HepG2 (cell line): Measurements from ENCODE around the gene INO80. TPM values are rescaled to one million over a fixed set of nuclear protein-coding genes. Genes with fewer than 3 reads are reported as not detected.

ENCODE experiments used
- ATAC-seq: fragments of 200-7000 bp; cut with Tn5 transposase; 3 replicates; pipeline ENCODE4 v1.9.1; 2020; ENCODE audit warnings: mild to moderate bottlenecking, moderate library complexity
- BruUV-seq: library from RNA; stranded (reverse); fragments of 400-500 nt; replicated peaks from 2 replicates; lab custom pipeline; 2021; lab: Mats Ljungman, UMichigan
- CTCF ChIA-PET: fragments of 300-600 bp; formaldehyde crosslinking; extraction: SDS; loops from one replicate; lab custom pipeline; 2021; ENCODE audit warnings: low total read pairs, inconsistent platforms, low intra/inter-chr PET ratio; lab: Yijun Ruan, JAX
- POLR2A ChIA-PET: fragments of 350-600 bp; sonication (Branson Sonifier 250); formaldehyde crosslinking; loops from one replicate; lab custom pipeline; 2020; ENCODE audit warnings: antibody characterized with exemption, inconsistent platforms; lab: Yijun Ruan, JAX
- DNase-seq: peaks from one replicate; pipeline ENCODE4 v3.0.0-alpha.2; 2015; ENCODE audit warnings: low spot score
- FAIRE-seq: peaks from 3 replicates; lab custom pipeline; 2011; peaks lifted over from hg19 to GRCh38; lab: Jason Lieb, UNC
- H2AFZ ChIP-seq: one replicate; pipeline ENCODE4 v1.6.1; 2011; ENCODE audit warnings: low read length, inconsistent platforms
- H3K27ac ChIP-seq: fragments of 300-600 bp; 3 replicates; pipeline ENCODE4 v1.8.0; 2011; ENCODE audit warnings: mixed run types, mild to moderate bottlenecking, mixed read lengths, low read length, inconsistent platforms; ENCODE audit not compliant: insufficient read depth; ENCODE audit errors: extremely low read length
- H3K27me3 ChIP-seq, 2 experiments: fragments of 200-600 bp in 1 of 2; 2 replicates in 1 of 2; 3 replicates in 1 of 2; pipeline versions ENCODE4 v1.6.0 to v1.8.0; 2011; ENCODE audit warnings: low read length in 2 of 2, mild to moderate bottlenecking in 2 of 2, moderate library complexity in 2 of 2, inconsistent platforms in 1 of 2; ENCODE audit not compliant: insufficient read depth in 2 of 2, control insufficient read depth in 1 of 2
- H3K36me3 ChIP-seq, 2 experiments: fragments of 200-600 bp in 1 of 2; replicated peaks in 1 of 2; 2 replicates in 1 of 2; 3 replicates in 1 of 2; pipeline versions ENCODE4 v1.5.1 to v1.8.0; 2011; ENCODE audit warnings: low read length in 2 of 2, inconsistent platforms in 1 of 2; ENCODE audit not compliant: insufficient read depth in 2 of 2, control insufficient read depth in 1 of 2
- H3K4me1 ChIP-seq: 2 replicates; pipeline ENCODE4 v1.5.1; 2012; ENCODE audit warnings: low read length, inconsistent platforms; ENCODE audit not compliant: insufficient read depth
- H3K4me2 ChIP-seq: 2 replicates; pipeline ENCODE4 v1.6.0; 2011; ENCODE audit warnings: low read depth, low read length, inconsistent platforms
- H3K4me3 ChIP-seq, 3 experiments: fragments of 200-600 bp in 1 of 3; sonication (generic), shearing (Covaris generic) in 1 of 3; replicated peaks in 1 of 3; 2 replicates each; pipeline ENCODE4 v1.5.1; 2011 to 2016; ENCODE audit warnings: low read length in 3 of 3, inconsistent platforms in 2 of 3, low read depth in 2 of 3, mild to moderate bottlenecking in 2 of 3, control low read depth in 1 of 3, mixed read lengths in 1 of 3; ENCODE audit not compliant: insufficient read depth in 1 of 3
- H3K79me2 ChIP-seq: one replicate; pipeline ENCODE4 v1.6.1; 2011; ENCODE audit warnings: low read length, inconsistent platforms; ENCODE audit not compliant: insufficient read depth
- H3K9ac ChIP-seq: 2 replicates; pipeline ENCODE4 v1.6.0; 2011; ENCODE audit warnings: mild to moderate bottlenecking, low read depth, low read length, inconsistent platforms; ENCODE audit not compliant: insufficient read depth
- H3K9me3 ChIP-seq: 2 replicates; pipeline ENCODE4 v1.5.1; 2012; ENCODE audit warnings: mild to moderate bottlenecking, low read length
- H4K20me1 ChIP-seq: 2 replicates; pipeline ENCODE4 v1.6.0; 2011; ENCODE audit warnings: inconsistent platforms, mild to moderate bottlenecking, low read length, moderate library complexity; ENCODE audit not compliant: insufficient read depth
- CEBPG ChIP-seq: IDR thresholded peaks from 2 replicates; pipeline ENCODE4 v1.6.1; 2016
- HNF4A ChIP-seq: sonication (generic); formaldehyde crosslinking; IDR thresholded peaks from 2 replicates; pipeline ENCODE4 v1.4.0; 2020; ENCODE audit warnings: missing genetic modification reagents
- HNRNPH1 ChIP-seq: fragments of 200-400 bp; formaldehyde crosslinking; optimal IDR thresholded peaks from 2 replicates; pipeline ENCODE3; 2017; ENCODE audit warnings: mild to moderate bottlenecking, low read depth, low read length
- MBD4 ChIP-seq: IDR thresholded peaks from 2 replicates; pipeline ENCODE4 v1.6.1; 2012; ENCODE audit warnings: low read length, inconsistent platforms, borderline replicate concordance
- PHB2 ChIP-seq: fragments of 450-650 bp; IDR thresholded peaks from 2 replicates; pipeline ENCODE4 v1.6.1; 2018; ENCODE audit not compliant: partially characterized antibody
- RNF2 ChIP-seq: fragments of 450-650 bp; conservative IDR thresholded peaks from 2 replicates; pipeline ENCODE4 v1.6.1; 2016; ENCODE audit warnings: low read depth
- TOE1 ChIP-seq: sonication (generic); formaldehyde crosslinking; IDR thresholded peaks from 2 replicates; pipeline ENCODE4 v1.4.0; 2020; ENCODE audit warnings: mild to moderate bottlenecking, missing genetic modification reagents
- ZNF24 ChIP-seq: fragments of 450-650 bp; IDR thresholded peaks from 2 replicates; pipeline ENCODE4 v1.6.1; 2017; ENCODE audit warnings: antibody characterized with exemption, mild to moderate bottlenecking
- ZNF674 ChIP-seq: sonication (generic); formaldehyde crosslinking; IDR thresholded peaks from 2 replicates; pipeline ENCODE4 v1.5.0; 2020; ENCODE audit warnings: low read depth, mild to moderate bottlenecking, missing genetic modification reagents
- ZSCAN21 ChIP-seq: sonication (generic); formaldehyde crosslinking; IDR thresholded peaks from 2 replicates; pipeline ENCODE4 v1.8.0; 2022; ENCODE audit warnings: mild to moderate bottlenecking, missing genetic modification reagents, moderate library complexity, borderline replicate concordance
- WGBS: methylation state at CpG from one replicate; pipeline ENCODE4 v1.1.6; 2017; ENCODE audit warnings: low lambda C conversion rate; 5-methylcytosine and 5-hydroxymethylcytosine counted together
- in situ Hi-C: cut with HindIII; loops from 2 replicates; pipeline ENCODE4 v1.10.0; 2017; ENCODE audit warnings: low pct_unique_long_range_greater_than_20kb; ENCODE audit not compliant: extremely low pct_ligation_motif_present
- intact Hi-C: fragments of 100-400 bp; cut with micrococcal nuclease; formaldehyde crosslinking; loops from one replicate; pipeline ENCODE4 v1.10.0; 2022; ENCODE audit not compliant: unreplicated experiment
- polyA plus RNA-seq, 8 experiments: library from polyadenylated mRNA; depleted of rRNA in 3 of 8; stranded (reverse) in 7 of 8; unstranded in 1 of 8; fragments of >200 nt; fragmentation: Illumina TruSeq in 4 of 8; extraction: Trizol in 4 of 8; gene quantifications; 2 replicates each; pipeline versions ENCODE4 v1.2.1 to v1.2.3, GENCODE V29; 2011 to 2016; ENCODE audit warnings: low read depth in 4 of 8, missing spikeins in 1 of 8, mixed read lengths in 1 of 8; ENCODE audit not compliant: insufficient read depth in 1 of 8
- total RNA-seq, 5 experiments: library from RNA; depleted of rRNA; stranded (reverse); fragments of >200 nt; fragmentation: Illumina TruSeq; extraction: Trizol; gene quantifications; 2 replicates each; pipeline ENCODE4 v1.2.3, GENCODE V29; 2016; ENCODE audit warnings: low read depth in 1 of 5
- TF ChIP-seq, protein P1 (sequence below): sonication (generic); formaldehyde crosslinking; IDR thresholded peaks from 2 replicates; pipeline ENCODE4 v1.9.0; 2022; ENCODE audit warnings: missing genetic modification reagents, mild to moderate bottlenecking, borderline replicate concordance
- TF ChIP-seq, protein P2 (sequence below): sonication (generic); formaldehyde crosslinking; IDR thresholded peaks from 2 replicates; pipeline ENCODE4 v1.4.0; 2020; ENCODE audit warnings: missing genetic modification reagents
- TF ChIP-seq, protein P3 (sequence below): sonication (generic); formaldehyde crosslinking; IDR thresholded peaks from 2 replicates; pipeline ENCODE4 v1.8.1; 2023; ENCODE audit warnings: mild to moderate bottlenecking, missing genetic modification reagents
- TF ChIP-seq, protein P4 (sequence below): sonication (generic); formaldehyde crosslinking; IDR thresholded peaks from 2 replicates; pipeline ENCODE4 v1.4.0; 2020; ENCODE audit warnings: missing genetic modification reagents, borderline replicate concordance

INO80 gene
- total and polyA plus RNA-seq, 2 of the 13 experiments (the other 11 are each of a cell fraction or from before 2014, with no cell fraction given): 3.6 to 14.8 TPM

DNA sequence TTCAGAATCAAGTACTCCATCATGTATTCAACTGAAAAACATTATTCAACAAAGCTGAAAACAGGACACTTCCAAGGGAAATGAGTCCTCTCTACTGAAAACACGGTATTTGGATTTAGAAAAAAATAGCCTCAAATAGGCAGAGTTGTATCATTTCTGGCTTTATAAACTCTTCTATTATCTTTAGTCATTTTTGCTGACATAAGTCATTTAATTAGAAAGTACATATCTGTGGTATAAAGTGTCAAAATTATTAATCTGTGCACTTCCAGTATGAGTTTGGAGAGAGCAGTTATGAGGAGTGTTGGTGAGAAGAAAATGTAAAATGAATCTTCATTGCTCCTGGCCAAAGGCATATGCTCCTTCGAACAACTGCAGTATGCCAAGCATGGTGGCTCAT, 59.3 kb downstream of the INO80 start (continued):
- TF ChIP-seq, protein P1, sequence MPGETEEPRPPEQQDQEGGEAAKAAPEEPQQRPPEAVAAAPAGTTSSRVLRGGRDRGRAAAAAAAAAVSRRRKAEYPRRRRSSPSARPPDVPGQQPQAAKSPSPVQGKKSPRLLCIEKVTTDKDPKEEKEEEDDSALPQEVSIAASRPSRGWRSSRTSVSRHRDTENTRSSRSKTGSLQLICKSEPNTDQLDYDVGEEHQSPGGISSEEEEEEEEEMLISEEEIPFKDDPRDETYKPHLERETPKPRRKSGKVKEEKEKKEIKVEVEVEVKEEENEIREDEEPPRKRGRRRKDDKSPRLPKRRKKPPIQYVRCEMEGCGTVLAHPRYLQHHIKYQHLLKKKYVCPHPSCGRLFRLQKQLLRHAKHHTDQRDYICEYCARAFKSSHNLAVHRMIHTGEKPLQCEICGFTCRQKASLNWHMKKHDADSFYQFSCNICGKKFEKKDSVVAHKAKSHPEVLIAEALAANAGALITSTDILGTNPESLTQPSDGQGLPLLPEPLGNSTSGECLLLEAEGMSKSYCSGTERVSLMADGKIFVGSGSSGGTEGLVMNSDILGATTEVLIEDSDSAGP: no peak

DNA sequence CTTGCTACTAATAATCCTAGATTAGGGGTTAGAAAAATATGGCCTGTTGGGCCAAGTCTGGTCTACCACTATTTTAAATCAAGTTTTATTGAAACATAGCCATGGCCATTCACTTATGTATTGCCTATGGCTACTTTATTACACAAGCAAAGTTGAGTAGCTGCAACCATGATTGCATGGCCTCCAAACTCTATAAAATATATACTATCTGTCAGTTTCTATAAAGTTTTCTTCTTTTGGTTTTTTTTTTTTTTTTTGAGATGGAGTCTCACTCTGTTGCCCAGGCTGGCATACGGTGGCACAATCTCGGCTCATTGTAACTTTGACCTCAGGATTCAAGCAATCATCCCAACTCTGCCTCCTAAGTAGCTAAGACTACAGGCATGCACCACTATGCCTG, 60.4 kb downstream of the INO80 start:
- H3K4me3 ChIP-seq: no peak overlapping the region
- H3K27me3 ChIP-seq: no peaks in the 10 kb centered on the region
- ChIA-PET POLR2A (no interaction called here), CTCF (no interaction called here)
- H4K20me1 ChIP-seq: no peaks in the 10 kb centered on the region
- H3K79me2 ChIP-seq: no peaks in the 10 kb centered on the region
- no TSS peak for BruUV-seq
- FAIRE-seq (no peak), DNase-seq (no peak), ATAC-seq (no peak)
- no peaks in the 10 kb centered on the region for H3K9me3 ChIP-seq
- no peak overlapping the region for H2AFZ ChIP-seq
- WGBS: 92% methylated on average over 2 of the region's 2 CpGs
- intact Hi-C loops (no loop called here), in situ Hi-C loops (no loop called here)
- H3K4me2 ChIP-seq: no peak overlapping the region
- H3K36me3 ChIP-seq: peaks cover 24 to 76% of the 10 kb centered on the region in 2 experiments
- no peaks in the 10 kb centered on the region for H3K4me1 ChIP-seq
- no peak overlapping the region for H3K9ac ChIP-seq
- H3K27ac ChIP-seq: no peak overlapping the region
- TF ChIP-seq RNF2 (no peak), ZSCAN21 (CRISPR knock-in tag) (no peak), HNF4A (CRISPR knock-in tag) (no peak), ZNF24 (no peak), MBD4 (no peak), ZNF674 (CRISPR knock-in tag) (no peak), PHB2 (no peak), TOE1 (CRISPR knock-in tag) (no peak), HNRNPH1 (no peak), CEBPG (CRISPR knock-in tag) (no peak)
- TF ChIP-seq, protein P2, sequence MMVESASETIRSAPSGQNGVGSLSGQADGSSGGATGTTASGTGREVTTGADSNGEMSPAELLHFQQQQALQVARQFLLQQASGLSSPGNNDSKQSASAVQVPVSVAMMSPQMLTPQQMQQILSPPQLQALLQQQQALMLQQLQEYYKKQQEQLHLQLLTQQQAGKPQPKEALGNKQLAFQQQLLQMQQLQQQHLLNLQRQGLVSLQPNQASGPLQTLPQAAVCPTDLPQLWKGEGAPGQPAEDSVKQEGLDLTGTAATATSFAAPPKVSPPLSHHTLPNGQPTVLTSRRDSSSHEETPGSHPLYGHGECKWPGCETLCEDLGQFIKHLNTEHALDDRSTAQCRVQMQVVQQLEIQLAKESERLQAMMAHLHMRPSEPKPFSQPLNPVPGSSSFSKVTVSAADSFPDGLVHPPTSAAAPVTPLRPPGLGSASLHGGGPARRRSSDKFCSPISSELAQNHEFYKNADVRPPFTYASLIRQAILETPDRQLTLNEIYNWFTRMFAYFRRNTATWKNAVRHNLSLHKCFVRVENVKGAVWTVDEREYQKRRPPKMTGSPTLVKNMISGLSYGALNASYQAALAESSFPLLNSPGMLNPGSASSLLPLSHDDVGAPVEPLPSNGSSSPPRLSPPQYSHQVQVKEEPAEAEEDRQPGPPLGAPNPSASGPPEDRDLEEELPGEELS: no peak
- TF ChIP-seq, protein P3, sequence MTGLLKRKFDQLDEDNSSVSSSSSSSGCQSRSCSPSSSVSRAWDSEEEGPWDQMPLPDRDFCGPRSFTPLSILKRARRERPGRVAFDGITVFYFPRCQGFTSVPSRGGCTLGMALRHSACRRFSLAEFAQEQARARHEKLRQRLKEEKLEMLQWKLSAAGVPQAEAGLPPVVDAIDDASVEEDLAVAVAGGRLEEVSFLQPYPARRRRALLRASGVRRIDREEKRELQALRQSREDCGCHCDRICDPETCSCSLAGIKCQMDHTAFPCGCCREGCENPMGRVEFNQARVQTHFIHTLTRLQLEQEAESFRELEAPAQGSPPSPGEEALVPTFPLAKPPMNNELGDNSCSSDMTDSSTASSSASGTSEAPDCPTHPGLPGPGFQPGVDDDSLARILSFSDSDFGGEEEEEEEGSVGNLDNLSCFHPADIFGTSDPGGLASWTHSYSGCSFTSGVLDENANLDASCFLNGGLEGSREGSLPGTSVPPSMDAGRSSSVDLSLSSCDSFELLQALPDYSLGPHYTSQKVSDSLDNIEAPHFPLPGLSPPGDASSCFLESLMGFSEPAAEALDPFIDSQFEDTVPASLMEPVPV (CRISPR knock-in tag): no peak
- TF ChIP-seq, protein P4, sequence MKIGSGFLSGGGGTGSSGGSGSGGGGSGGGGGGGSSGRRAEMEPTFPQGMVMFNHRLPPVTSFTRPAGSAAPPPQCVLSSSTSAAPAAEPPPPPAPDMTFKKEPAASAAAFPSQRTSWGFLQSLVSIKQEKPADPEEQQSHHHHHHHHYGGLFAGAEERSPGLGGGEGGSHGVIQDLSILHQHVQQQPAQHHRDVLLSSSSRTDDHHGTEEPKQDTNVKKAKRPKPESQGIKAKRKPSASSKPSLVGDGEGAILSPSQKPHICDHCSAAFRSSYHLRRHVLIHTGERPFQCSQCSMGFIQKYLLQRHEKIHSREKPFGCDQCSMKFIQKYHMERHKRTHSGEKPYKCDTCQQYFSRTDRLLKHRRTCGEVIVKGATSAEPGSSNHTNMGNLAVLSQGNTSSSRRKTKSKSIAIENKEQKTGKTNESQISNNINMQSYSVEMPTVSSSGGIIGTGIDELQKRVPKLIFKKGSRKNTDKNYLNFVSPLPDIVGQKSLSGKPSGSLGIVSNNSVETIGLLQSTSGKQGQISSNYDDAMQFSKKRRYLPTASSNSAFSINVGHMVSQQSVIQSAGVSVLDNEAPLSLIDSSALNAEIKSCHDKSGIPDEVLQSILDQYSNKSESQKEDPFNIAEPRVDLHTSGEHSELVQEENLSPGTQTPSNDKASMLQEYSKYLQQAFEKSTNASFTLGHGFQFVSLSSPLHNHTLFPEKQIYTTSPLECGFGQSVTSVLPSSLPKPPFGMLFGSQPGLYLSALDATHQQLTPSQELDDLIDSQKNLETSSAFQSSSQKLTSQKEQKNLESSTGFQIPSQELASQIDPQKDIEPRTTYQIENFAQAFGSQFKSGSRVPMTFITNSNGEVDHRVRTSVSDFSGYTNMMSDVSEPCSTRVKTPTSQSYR (CRISPR knock-in tag): no peak
